ENCODE measurements around the gene GPR87. TPM values are rescaled to one million over a fixed set of nuclear protein-coding genes. Genes with fewer than 3 reads are reported as not detected.

GPR87 gene
- polyA plus RNA-seq (2013, experiment 1 of 2; ENCODE audit: insufficient read length): 0.10 TPM
- 0.17 TPM for polyA plus RNA-seq (2013, experiment 2 of 2; ENCODE audit: insufficient read length)

- DNase-seq: no peak
Observed at GRCh38 chr3:151316267-151316991, at the start of gene GPR87. Gene GPR87 (minus strand): TSS chr3:151316820. CDS start chr3:151300100, 16,720 bp downstream.

- DNase-seq: peak; percentile 51
Observed at GRCh38 chr3:151362751-151363174, 46.1 kb upstream of the GPR87 start.

- DNase-seq: no peak
Observed at GRCh38 chr3:151357463-151357850, 40.8 kb upstream of the GPR87 start.

- DNase-seq: no peak
Observed at GRCh38 chr3:151356794-151357462, 40.3 kb upstream of the GPR87 start.

- no peak for DNase-seq
Observed at GRCh38 chr3:151351648-151352047, 35.0 kb upstream of the GPR87 start.

GRCh38 chr3:151351219-151351618, 34.6 kb upstream of the GPR87 start:
- no peak for DNase-seq

GRCh38 chr3:151350656-151351055, 34.0 kb upstream of the GPR87 start:
- DNase-seq: no peak

- DNase-seq: no peak
Observed at GRCh38 chr3:151347432-151347831, 30.8 kb upstream of the GPR87 start.

GRCh38 chr3:151346292-151346691, 29.7 kb upstream of the GPR87 start:
- DNase-seq: no peak

- DNase-seq: peak; percentile 72
Observed at GRCh38 chr3:151345859-151346258, 29.2 kb upstream of the GPR87 start.

GRCh38 chr3:151331696-151332095, 15.1 kb upstream of the GPR87 start:
- DNase-seq: no peak

- DNase-seq: no peak
Observed at GRCh38 chr3:151330899-151331298, 14.3 kb upstream of the GPR87 start.

- no peak for DNase-seq
Observed at GRCh38 chr3:151330379-151330778, 13.8 kb upstream of the GPR87 start.

GRCh38 chr3:151329363-151329762, 12.7 kb upstream of the GPR87 start, which contains the start of gene P2RY13:
Gene P2RY13 (minus strand): TSS chr3:151329549. CDS start chr3:151329528, 21 bp downstream.
- no peak for DNase-seq

GRCh38 chr3:151328298-151328995, 11.8 kb upstream of the GPR87 start:
- no peak for DNase-seq

GRCh38 chr3:151327571-151328198, 11.1 kb upstream of the GPR87 start:
- DNase-seq: peak; percentile 24

- no peak for DNase-seq
Observed at GRCh38 chr3:151322511-151322910, 5.9 kb upstream of the GPR87 start.

GRCh38 chr3:151321526-151321925, 4.9 kb upstream of the GPR87 start:
- DNase-seq: no peak

GRCh38 chr3:151320131-151320530, 3.5 kb upstream of the GPR87 start:
- no peak for DNase-seq

- DNase-seq: peak; percentile 64
Observed at GRCh38 chr3:151319628-151320027, 3.0 kb upstream of the GPR87 start.

- no peak for DNase-seq
Observed at GRCh38 chr3:151318991-151319390, 2.4 kb upstream of the GPR87 start.

- DNase-seq: peak; percentile 79
Observed at GRCh38 chr3:151318313-151318712, 1.7 kb upstream of the GPR87 start.

GRCh38 chr3:151315846-151316245, 774 bp downstream of the GPR87 start:
- no peak for DNase-seq

Measured in fibroblast of skin of abdomen (primary cell).